ENCODE data around the gene CABCOCO1.

GRCh38 chr10:61617180-61617579, 45.5 kb upstream of the CABCOCO1 start:
- no peak for TF ChIP-seq CTCF (IDR thresholded peaks at IDR 0.05; ENCODE audit: low read depth, low read length)
- no peak for TF ChIP-seq EZH2phosphoT487 (IDR thresholded peaks at IDR 0.05; ENCODE audit: low read depth)
